HepG2 (cell line): ENCODE results near the gene HOXB5. TPM values are rescaled to one million over a fixed set of nuclear protein-coding genes. Genes with fewer than 3 reads are reported as not detected.

Source experiments
- BORCS8-MEF2B ChIP-seq: sonication (generic); formaldehyde crosslinking; IDR thresholded peaks from 2 replicates; pipeline ENCODE4 v1.8.0; 2022; ENCODE audit warnings: mild to moderate bottlenecking, missing genetic modification reagents
- BRD4 ChIP-seq: sonication (generic); formaldehyde crosslinking; IDR thresholded peaks from 2 replicates; pipeline ENCODE4 v1.4.0; 2020; ENCODE audit warnings: missing genetic modification reagents
- E2F2 ChIP-seq: sonication (generic); formaldehyde crosslinking; IDR thresholded peaks from 2 replicates; pipeline ENCODE4 v1.4.0; 2020; ENCODE audit warnings: missing genetic modification reagents, borderline replicate concordance
- MTA3 ChIP-seq: sonication (generic); formaldehyde crosslinking; IDR thresholded peaks from 2 replicates; pipeline ENCODE4 v1.4.0; 2020; ENCODE audit warnings: missing genetic modification reagents
- NCOA2 ChIP-seq: sonication (generic); formaldehyde crosslinking; IDR thresholded peaks from 2 replicates; pipeline ENCODE4 v1.8.0; 2022; ENCODE audit warnings: inconsistent platforms
- NR2F2 ChIP-seq: IDR thresholded peaks from 2 replicates; pipeline ENCODE4 v1.6.1; 2012; ENCODE audit warnings: low read depth, inconsistent platforms, borderline replicate concordance
- RARA ChIP-seq: IDR thresholded peaks from 2 replicates; pipeline ENCODE4 v1.6.1; 2016; ENCODE audit warnings: missing genetic modification reagents, missing compliant biosample characterization
- RERE ChIP-seq: IDR thresholded peaks from 2 replicates; pipeline ENCODE4 v1.6.1; 2016; ENCODE audit warnings: low read depth, missing genetic modification reagents, missing compliant biosample characterization
- RFX3 ChIP-seq: IDR thresholded peaks from 2 replicates; pipeline ENCODE4 v1.6.1; 2016; ENCODE audit warnings: missing biosample characterization, missing genetic modification reagents
- SKI ChIP-seq: fragments of 450-650 bp; IDR thresholded peaks from one replicate; pipeline ENCODE4 v1.6.1; 2018; ENCODE audit warnings: mild to moderate bottlenecking; ENCODE audit not compliant: partially characterized antibody
- SMARCC2 ChIP-seq: fragments of 450-650 bp; IDR thresholded peaks from 2 replicates; pipeline ENCODE4 v1.6.1; 2017; ENCODE audit warnings: antibody characterized with exemption, mild to moderate bottlenecking
- SP4 ChIP-seq: sonication (generic); formaldehyde crosslinking; IDR thresholded peaks from 2 replicates; pipeline ENCODE4 v1.8.1; 2023; ENCODE audit warnings: mild to moderate bottlenecking, missing genetic modification reagents
- TBX2 ChIP-seq: sonication (generic); formaldehyde crosslinking; IDR thresholded peaks from 2 replicates; pipeline ENCODE4 v1.5.0; 2020; ENCODE audit warnings: missing genetic modification reagents, mild to moderate bottlenecking, borderline replicate concordance
- TIGD3 ChIP-seq: sonication (generic); formaldehyde crosslinking; IDR thresholded peaks from 2 replicates; pipeline ENCODE4 v1.5.1; 2020; ENCODE audit warnings: mild to moderate bottlenecking, missing genetic modification reagents, borderline replicate concordance
- ZBED4 ChIP-seq: sonication (generic); formaldehyde crosslinking; IDR thresholded peaks from 2 replicates; pipeline ENCODE4 v1.4.0; 2020; ENCODE audit warnings: missing genetic modification reagents, borderline replicate concordance
- ZBTB20 ChIP-seq: sonication (generic); formaldehyde crosslinking; IDR thresholded peaks from 2 replicates; pipeline ENCODE4 v1.8.1; 2023; ENCODE audit warnings: missing genetic modification reagents, low read depth, mild to moderate bottlenecking, borderline replicate concordance
- ZNF558 ChIP-seq: sonication (generic); formaldehyde crosslinking; IDR thresholded peaks from 2 replicates; pipeline ENCODE4 v1.9.0; 2022; ENCODE audit warnings: mild to moderate bottlenecking, missing genetic modification reagents, borderline replicate concordance
- polyA plus RNA-seq, 8 experiments: library from polyadenylated mRNA; depleted of rRNA in 3 of 8; stranded (reverse) in 7 of 8; unstranded in 1 of 8; fragments of >200 nt; fragmentation: Illumina TruSeq in 4 of 8; extraction: Trizol in 4 of 8; gene quantifications; 2 replicates each; pipeline versions ENCODE4 v1.2.1 to v1.2.3, GENCODE V29; 2011 to 2016; ENCODE audit warnings: low read depth in 4 of 8, missing spikeins in 1 of 8, mixed read lengths in 1 of 8; ENCODE audit not compliant: insufficient read depth in 1 of 8
- total RNA-seq, 5 experiments: library from RNA; depleted of rRNA; stranded (reverse); fragments of >200 nt; fragmentation: Illumina TruSeq; extraction: Trizol; gene quantifications; 2 replicates each; pipeline ENCODE4 v1.2.3, GENCODE V29; 2016; ENCODE audit warnings: low read depth in 1 of 5

Gene HOXB5
- total and polyA plus RNA-seq, 2 of the 13 experiments (the other 11 are each of a cell fraction or from before 2014, with no cell fraction given) = not detected

- no peak for TF ChIP-seq SP4 (CRISPR knock-in tag)
- TF ChIP-seq TIGD3 (CRISPR knock-in tag) = no peak
- 0 out of 2 replicates have a peak, but pooled peaks have one; percentile 38 for TF ChIP-seq ZBTB20
- TF ChIP-seq E2F2 = no peak; the same call in 1 of the 2 replicates
- no peak for TF ChIP-seq ZNF558
- 0 out of 2 replicates have a peak, but pooled peaks have one; percentile 26 for TF ChIP-seq NCOA2 (CRISPR knock-in tag)
- peak; percentile 63; the same call in 1 of the 2 replicates for TF ChIP-seq TBX2 (CRISPR knock-in tag)
- no peak for TF ChIP-seq MTA3
- no peak for TF ChIP-seq SMARCC2
- no peak for TF ChIP-seq SKI
- TF ChIP-seq ZBED4 (CRISPR knock-in tag) = no peak
- 0 out of 2 replicates have a peak, but pooled peaks have one; percentile 65 for TF ChIP-seq BORCS8-MEF2B (CRISPR knock-in tag)
- no peak for TF ChIP-seq BRD4
- no peak for TF ChIP-seq NR2F2
- no peak for TF ChIP-seq RARA
- no peak for TF ChIP-seq RERE (CRISPR knock-in tag)
- TF ChIP-seq RFX3 (CRISPR knock-in tag) = no peak
Observed at GRCh38 chr17:48636177-48637018, 42.8 kb upstream of the HOXB5 start (continued).
